Measurements from ENCODE around the gene GRIP1.

DNA sequence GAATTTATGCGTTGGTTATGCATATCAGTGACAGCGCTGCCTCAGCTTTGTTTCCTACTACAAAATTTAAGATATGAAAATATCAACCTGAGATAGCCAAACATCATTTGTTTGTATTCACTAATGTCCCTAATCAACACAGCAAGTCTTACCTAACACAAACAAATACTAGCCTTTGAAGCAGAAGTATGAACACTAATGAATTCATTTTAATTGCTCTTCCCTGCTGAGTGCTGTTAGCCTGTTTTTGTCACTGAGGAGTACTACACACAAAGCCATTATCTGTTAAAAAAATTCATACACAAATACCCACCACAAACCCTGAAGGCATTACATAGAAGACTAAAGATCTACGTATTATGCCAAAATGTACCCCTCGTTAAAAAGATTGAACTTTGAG is 225.8 kb downstream of the GRIP1 start:
- TF ChIP-seq TAF1 (IDR thresholded peaks at IDR 0.05; ENCODE audit: borderline replicate concordance, low read depth, low read length): no peak
- TF ChIP-seq POLR2A (IDR thresholded peaks at IDR 0.05; ENCODE audit: low read depth, low read length): no peak
